ENCODE results near the gene SLC6A19.
"Not testable (repeated sequence)": the region's sequence is repeated elsewhere in the genome, so short reads cannot be mapped to it uniquely, and the experiment has no call there.

Gene SLC6A19

DNA sequence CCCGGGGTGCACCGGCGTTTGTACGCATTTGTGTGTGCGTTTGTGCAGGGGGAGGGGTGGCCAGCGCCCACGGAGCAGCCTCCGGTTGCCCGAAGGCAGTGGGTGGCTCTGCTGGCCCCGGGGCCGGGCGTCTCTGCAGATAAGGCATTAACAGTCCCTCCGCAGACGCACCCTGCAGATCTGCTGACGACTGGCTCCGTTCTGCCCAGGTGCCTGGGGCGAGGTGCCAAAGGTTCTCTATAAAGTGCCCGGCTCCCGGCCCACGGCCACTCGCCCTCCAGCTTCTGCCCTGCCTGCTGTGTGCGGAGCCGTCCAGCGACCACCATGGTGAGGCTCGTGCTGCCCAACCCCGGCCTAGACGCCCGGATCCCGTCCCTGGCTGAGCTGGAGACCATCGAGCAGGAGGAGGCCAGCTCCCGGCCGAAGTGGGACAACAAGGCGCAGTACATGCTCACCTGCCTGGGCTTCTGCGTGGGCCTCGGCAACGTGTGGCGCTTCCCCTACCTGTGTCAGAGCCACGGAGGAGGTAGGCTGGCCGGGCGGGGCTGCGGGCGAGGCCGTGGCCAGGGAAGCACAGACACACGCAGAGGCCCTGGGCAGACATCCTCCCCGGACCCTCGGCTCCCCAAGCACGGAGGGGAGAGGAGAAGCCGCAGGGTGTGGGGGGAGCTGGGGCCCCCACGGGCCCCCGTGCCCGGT lies at the start of gene SLC6A19:
Gene SLC6A19, plus strand, starts transcription at position 269 of the 699 bp plus-strand sequence. Its CDS starts 56 bp downstream, at position 325.
- H3K27me3 ChIP-seq (ENCODE audit: control insufficient read depth, insufficient read depth, low read length), result no peaks in the 10 kb centered on the region
- no peak within 1 kb of the TSS for H3K27ac ChIP-seq (ENCODE audit: low read length)
- H3K9ac ChIP-seq (ENCODE audit: low read length), result no peak within 1 kb of the TSS
- peaks cover 7% of the 10 kb centered on the region for H3K4me1 ChIP-seq (ENCODE audit: control insufficient read depth, low read depth, low read length)
- H3K36me3 ChIP-seq (ENCODE audit: control insufficient read depth, low read depth, low read length), result no peaks in the 10 kb centered on the region
- no peak within 1 kb of the TSS for H3K4me3 ChIP-seq (ENCODE audit: low read length)
- no peaks in the 10 kb centered on the region for H3K9me3 ChIP-seq (ENCODE audit: control insufficient read depth, low read depth, low read length)

DNA sequence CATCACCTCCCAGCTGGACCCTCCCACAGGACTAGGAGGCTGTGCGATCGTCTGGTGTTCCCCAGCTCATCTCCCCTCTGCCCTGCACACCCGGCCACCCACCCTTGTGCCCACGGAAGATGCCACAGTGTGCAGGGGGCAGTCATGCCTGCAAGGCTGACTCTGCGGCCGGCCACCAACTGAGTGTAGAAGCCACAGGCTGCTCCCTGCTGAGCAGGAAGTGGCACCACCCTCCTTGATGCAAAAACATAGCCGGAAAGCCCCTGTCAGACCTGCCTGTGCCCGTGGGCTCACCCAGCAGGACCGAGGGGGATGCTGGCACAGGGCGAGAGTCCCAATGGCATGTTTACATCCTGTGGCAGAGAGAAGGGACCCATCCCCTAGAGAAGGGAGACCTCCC lies 49.2 kb upstream of the SLC6A19 start:
- no peaks in the 10 kb centered on the region for H3K4me1 ChIP-seq (ENCODE audit: control insufficient read depth, low read depth, low read length)
- H3K27ac ChIP-seq (ENCODE audit: low read length), result no peak overlapping the region
- no peaks in the 10 kb centered on the region for H3K36me3 ChIP-seq (ENCODE audit: control insufficient read depth, low read depth, low read length)
- H3K9ac ChIP-seq (ENCODE audit: low read length), result no peak overlapping the region
- H3K4me3 ChIP-seq (ENCODE audit: low read length), result no peak overlapping the region
- H3K9me3 ChIP-seq (ENCODE audit: control insufficient read depth, low read depth, low read length), result no peaks in the 10 kb centered on the region
- peaks cover 37% of the 10 kb centered on the region for H3K27me3 ChIP-seq (ENCODE audit: control insufficient read depth, insufficient read depth, low read length)

- Histone ChIP-seq H3K9ac (ENCODE audit: low read length) (no peak overlapping the region), H3K27me3 (ENCODE audit: control insufficient read depth, insufficient read depth, low read length) (peaks cover 43% of the 10 kb centered on the region), H3K4me3 (ENCODE audit: low read length) (no peak overlapping the region), H3K27ac (ENCODE audit: low read length) (no peak overlapping the region), H3K4me1 (ENCODE audit: control insufficient read depth, low read depth, low read length) (no peaks in the 10 kb centered on the region), H3K36me3 (ENCODE audit: control insufficient read depth, low read depth, low read length) (no peaks in the 10 kb centered on the region), H3K9me3 (ENCODE audit: control insufficient read depth, low read depth, low read length) (no peaks in the 10 kb centered on the region)
These were observed 48.6 kb upstream of the SLC6A19 start for GRCh38 chr5:1152771-1153282.

GRCh38 chr5:1153428-1153827 lies 48.0 kb upstream of the SLC6A19 start:
- Histone ChIP-seq H3K4me1 (ENCODE audit: control insufficient read depth, low read depth, low read length) (no peaks in the 10 kb centered on the region), H3K9me3 (ENCODE audit: control insufficient read depth, low read depth, low read length) (no peaks in the 10 kb centered on the region), H3K9ac (ENCODE audit: low read length) (no peak overlapping the region), H3K27ac (ENCODE audit: low read length) (no peak overlapping the region), H3K27me3 (ENCODE audit: control insufficient read depth, insufficient read depth, low read length) (peaks cover 46% of the 10 kb centered on the region), H3K36me3 (ENCODE audit: control insufficient read depth, low read depth, low read length) (no peaks in the 10 kb centered on the region), H3K4me3 (ENCODE audit: low read length) (no peak overlapping the region)

- Histone ChIP-seq H3K27me3 (ENCODE audit: control insufficient read depth, insufficient read depth, low read length) (peaks cover 46% of the 10 kb centered on the region), H3K4me3 (ENCODE audit: low read length) (peak overlapping the region; percentile 27), H3K9me3 (ENCODE audit: control insufficient read depth, low read depth, low read length) (no peaks in the 10 kb centered on the region)
These were observed 46.0 kb upstream of the SLC6A19 start for GRCh38 chr5:1155191-1156032.

DNA sequence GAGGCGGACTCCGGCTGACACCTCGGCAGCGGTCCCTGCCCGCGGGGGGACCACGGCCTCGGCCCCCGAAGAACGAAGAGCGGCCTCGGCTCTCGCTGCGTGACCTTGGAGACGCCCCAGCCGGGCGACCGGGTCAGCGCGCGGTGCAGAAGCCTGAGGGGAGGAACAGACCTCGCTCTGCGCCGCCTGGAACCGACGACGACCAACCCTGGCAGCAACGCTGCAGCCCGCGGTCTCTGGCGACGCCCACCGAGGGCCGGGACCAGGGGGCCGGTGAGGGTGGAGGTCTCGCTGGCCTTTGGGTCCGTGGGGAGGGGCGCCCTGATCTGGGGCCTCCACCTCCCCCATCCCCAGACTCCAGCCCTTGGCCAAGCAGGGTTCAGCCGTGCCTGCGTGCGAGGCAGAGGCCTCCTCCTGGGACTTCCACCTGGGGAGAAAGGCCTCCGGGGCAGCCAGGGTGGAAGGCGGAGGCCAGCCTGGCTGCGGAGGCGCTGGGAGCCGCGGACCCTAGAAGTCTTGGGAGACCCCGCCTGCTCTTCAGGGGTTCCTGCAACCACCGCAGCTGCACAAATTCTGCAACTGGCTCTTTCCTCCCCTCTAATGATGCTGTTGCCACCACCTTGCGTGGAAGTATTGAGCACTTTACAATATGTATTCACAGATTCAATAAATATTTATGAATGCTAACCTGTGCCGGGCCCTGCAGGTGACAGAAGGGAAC lies 45.2 kb upstream of the SLC6A19 start:
- no peaks in the 10 kb centered on the region for H3K9me3 ChIP-seq (ENCODE audit: control insufficient read depth, low read depth, low read length)
- H3K27ac ChIP-seq (ENCODE audit: low read length), result no peak overlapping the region
- peak overlapping the region; percentile 27 for H3K4me3 ChIP-seq (ENCODE audit: low read length)
- no peaks in the 10 kb centered on the region for H3K36me3 ChIP-seq (ENCODE audit: control insufficient read depth, low read depth, low read length)
- peaks cover 46% of the 10 kb centered on the region for H3K27me3 ChIP-seq (ENCODE audit: control insufficient read depth, insufficient read depth, low read length)
- H3K9ac ChIP-seq (ENCODE audit: low read length), result no peak overlapping the region
- no peaks in the 10 kb centered on the region for H3K4me1 ChIP-seq (ENCODE audit: control insufficient read depth, low read depth, low read length)

More at GRCh38 chr5:1155191-1156032, 46.0 kb upstream of the SLC6A19 start:
- H3K9ac ChIP-seq (ENCODE audit: low read length), result no peak overlapping the region
- H3K4me1 ChIP-seq (ENCODE audit: control insufficient read depth, low read depth, low read length), result no peaks in the 10 kb centered on the region
- H3K36me3 ChIP-seq (ENCODE audit: control insufficient read depth, low read depth, low read length), result no peaks in the 10 kb centered on the region
- no peak overlapping the region for H3K27ac ChIP-seq (ENCODE audit: low read length)

DNA sequence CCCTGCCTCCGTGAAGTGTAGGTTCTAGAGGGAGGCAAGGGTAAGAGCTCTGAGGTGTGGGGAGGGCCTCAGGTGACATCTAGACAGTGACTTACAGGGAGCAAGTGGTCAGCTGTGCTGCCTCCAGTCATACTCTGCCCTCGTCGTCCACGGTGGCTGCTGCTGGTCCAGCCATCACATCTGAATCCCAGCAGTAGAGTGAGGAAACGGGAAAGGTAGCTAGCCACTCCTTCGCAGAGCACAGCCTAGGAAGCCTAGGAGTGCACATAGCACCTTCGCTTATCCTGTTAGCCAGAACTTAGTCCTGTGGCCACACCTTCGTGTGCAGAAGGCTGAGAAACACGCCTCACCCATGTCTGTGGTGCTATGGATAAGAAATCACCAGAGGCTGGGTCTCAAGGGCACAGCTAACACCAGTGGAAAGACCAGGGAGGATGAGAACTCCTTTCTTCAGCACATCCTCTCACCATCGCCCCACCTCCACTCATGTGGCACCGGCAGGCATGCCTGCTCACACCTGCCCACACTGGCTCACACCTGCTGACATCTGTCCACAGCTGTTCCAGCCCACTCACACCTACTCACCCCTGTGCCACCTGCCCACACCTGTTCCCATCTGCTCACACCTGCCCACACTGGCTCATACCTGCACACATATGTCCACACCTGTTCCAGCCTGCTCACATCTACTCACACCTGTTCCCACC lies 44.5 kb upstream of the SLC6A19 start:
- H3K36me3 ChIP-seq (ENCODE audit: control insufficient read depth, low read depth, low read length), result no peaks in the 10 kb centered on the region
- no peak overlapping the region for H3K9ac ChIP-seq (ENCODE audit: low read length)
- H3K4me1 ChIP-seq (ENCODE audit: control insufficient read depth, low read depth, low read length), result no peaks in the 10 kb centered on the region
- H3K9me3 ChIP-seq (ENCODE audit: control insufficient read depth, low read depth, low read length), result no peaks in the 10 kb centered on the region
- no peak overlapping the region for H3K27ac ChIP-seq (ENCODE audit: low read length)
- H3K4me3 ChIP-seq (ENCODE audit: low read length), result no peak overlapping the region
- H3K27me3 ChIP-seq (ENCODE audit: control insufficient read depth, insufficient read depth, low read length), result peaks cover 46% of the 10 kb centered on the region

GRCh38 chr5:1157461-1157986 lies 43.9 kb upstream of the SLC6A19 start:
- H3K4me1 ChIP-seq (ENCODE audit: control insufficient read depth, low read depth, low read length); H3K9me3 ChIP-seq (ENCODE audit: control insufficient read depth, low read depth, low read length): not testable (repeated sequence)

GRCh38 chr5:1158647-1159340 lies 42.6 kb upstream of the SLC6A19 start:
- no peaks in the 10 kb centered on the region for H3K4me1 ChIP-seq (ENCODE audit: control insufficient read depth, low read depth, low read length)
- no peak overlapping the region for H3K27ac ChIP-seq (ENCODE audit: low read length)
- H3K9ac ChIP-seq (ENCODE audit: low read length), result no peak overlapping the region
- no peaks in the 10 kb centered on the region for H3K9me3 ChIP-seq (ENCODE audit: control insufficient read depth, low read depth, low read length)
- H3K36me3 ChIP-seq (ENCODE audit: control insufficient read depth, low read depth, low read length), result no peaks in the 10 kb centered on the region
- H3K4me3 ChIP-seq (ENCODE audit: low read length), result no peak overlapping the region
- H3K27me3 ChIP-seq (ENCODE audit: control insufficient read depth, insufficient read depth, low read length), result peaks cover 43% of the 10 kb centered on the region

More at GRCh38 chr5:1157461-1157986, 43.9 kb upstream of the SLC6A19 start:
- H3K4me3 ChIP-seq (ENCODE audit: low read length); H3K27ac ChIP-seq (ENCODE audit: low read length); H3K36me3 ChIP-seq (ENCODE audit: control insufficient read depth, low read depth, low read length); H3K9ac ChIP-seq (ENCODE audit: low read length): not testable (repeated sequence)
- H3K27me3 ChIP-seq (ENCODE audit: control insufficient read depth, insufficient read depth, low read length), result peaks cover 46% of the 10 kb centered on the region

GRCh38 chr5:1159341-1159675 lies 42.1 kb upstream of the SLC6A19 start:
- no peak overlapping the region for H3K4me3 ChIP-seq (ENCODE audit: low read length)
- peaks cover 37% of the 10 kb centered on the region for H3K27me3 ChIP-seq (ENCODE audit: control insufficient read depth, insufficient read depth, low read length)
- H3K36me3 ChIP-seq (ENCODE audit: control insufficient read depth, low read depth, low read length), result no peaks in the 10 kb centered on the region
- no peak overlapping the region for H3K9ac ChIP-seq (ENCODE audit: low read length)
- H3K9me3 ChIP-seq (ENCODE audit: control insufficient read depth, low read depth, low read length), result no peaks in the 10 kb centered on the region
- H3K27ac ChIP-seq (ENCODE audit: low read length), result no peak overlapping the region
- H3K4me1 ChIP-seq (ENCODE audit: control insufficient read depth, low read depth, low read length), result no peaks in the 10 kb centered on the region
